ENCODE measurements around the gene HEPACAM2. TPM values are rescaled to one million over a fixed set of nuclear protein-coding genes. Genes with fewer than 3 reads are reported as not detected.

Gene HEPACAM2
- total RNA-seq, 1 experiment from 2014 or later: not detected

DNA sequence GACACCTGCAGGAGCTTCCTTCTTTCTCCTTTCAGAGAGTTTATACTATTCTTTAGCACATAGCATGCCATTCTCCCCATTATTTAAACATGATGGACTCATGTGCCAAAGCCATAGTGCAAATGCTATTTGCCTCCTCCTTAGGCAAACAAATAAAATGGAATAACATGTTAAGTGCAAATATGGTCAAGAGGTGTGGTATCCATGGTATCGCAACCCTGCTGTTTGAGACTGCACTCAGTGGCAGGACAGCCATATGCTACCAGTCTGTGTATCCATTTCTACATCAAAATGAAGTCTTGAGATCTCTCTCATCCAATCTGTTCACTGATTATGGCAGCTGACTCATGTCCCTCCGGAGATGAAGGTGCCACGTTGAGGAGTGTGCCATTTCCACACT, 22.8 kb downstream of the HEPACAM2 start:
- no peak overlapping the region for H2BK15ac ChIP-seq (ENCODE audit: low read depth, low read length)

More for the DNA sequence above, 22.8 kb downstream of the HEPACAM2 start:
- no peak overlapping the region for H2BK12ac ChIP-seq (ENCODE audit: insufficient read length, low read depth, low read length)
- H3K4ac ChIP-seq (ENCODE audit: low read depth, low read length): no peak overlapping the region
- H3K9me3 ChIP-seq (ENCODE audit: control insufficient read depth, low read depth, low read length): no peaks in the 10 kb centered on the region
- no peak overlapping the region for H2BK20ac ChIP-seq (ENCODE audit: low read depth, low read length, poor library complexity, severe bottlenecking)
- no peaks in the 10 kb centered on the region for H3K27me3 ChIP-seq (ENCODE audit: insufficient read depth, low read length)
- H3K4me1 ChIP-seq (ENCODE audit: insufficient read depth, low read length): no peaks in the 10 kb centered on the region
- H3K79me1 ChIP-seq (ENCODE audit: insufficient read depth, low read depth, low read length, poor library complexity, severe bottlenecking): no peaks in the 10 kb centered on the region
- no peak overlapping the region for H3K18ac ChIP-seq (ENCODE audit: insufficient read length, low read depth, low read length)
- Mint-ChIP-seq H3K4me1 (no peaks in the 10 kb centered on the region), H3K36me3 (ENCODE audit: insufficient read depth in 1 of 3, low read depth in 3 of 3) (no peaks in the 10 kb centered on the region), H3K4me3 (no peak overlapping the region), H3K27ac (no peak overlapping the region), H3K9me3 (no peaks in the 10 kb centered on the region), H3K27me3 (ENCODE audit: low read depth) (peaks cover 20% of the 10 kb centered on the region)
- H3K4me2 ChIP-seq (ENCODE audit: insufficient read depth, insufficient read length, low read length): no peak overlapping the region
- H3K23me2 ChIP-seq (ENCODE audit: insufficient read length, low read depth, low read length, poor library complexity, severe bottlenecking): no peaks in the 10 kb centered on the region
- no peak overlapping the region for H3K27ac ChIP-seq (ENCODE audit: insufficient read length, low read depth, low read length)
- H2AFZ ChIP-seq (ENCODE audit: low read length): no peak overlapping the region
- TF ChIP-seq, protein P1, sequence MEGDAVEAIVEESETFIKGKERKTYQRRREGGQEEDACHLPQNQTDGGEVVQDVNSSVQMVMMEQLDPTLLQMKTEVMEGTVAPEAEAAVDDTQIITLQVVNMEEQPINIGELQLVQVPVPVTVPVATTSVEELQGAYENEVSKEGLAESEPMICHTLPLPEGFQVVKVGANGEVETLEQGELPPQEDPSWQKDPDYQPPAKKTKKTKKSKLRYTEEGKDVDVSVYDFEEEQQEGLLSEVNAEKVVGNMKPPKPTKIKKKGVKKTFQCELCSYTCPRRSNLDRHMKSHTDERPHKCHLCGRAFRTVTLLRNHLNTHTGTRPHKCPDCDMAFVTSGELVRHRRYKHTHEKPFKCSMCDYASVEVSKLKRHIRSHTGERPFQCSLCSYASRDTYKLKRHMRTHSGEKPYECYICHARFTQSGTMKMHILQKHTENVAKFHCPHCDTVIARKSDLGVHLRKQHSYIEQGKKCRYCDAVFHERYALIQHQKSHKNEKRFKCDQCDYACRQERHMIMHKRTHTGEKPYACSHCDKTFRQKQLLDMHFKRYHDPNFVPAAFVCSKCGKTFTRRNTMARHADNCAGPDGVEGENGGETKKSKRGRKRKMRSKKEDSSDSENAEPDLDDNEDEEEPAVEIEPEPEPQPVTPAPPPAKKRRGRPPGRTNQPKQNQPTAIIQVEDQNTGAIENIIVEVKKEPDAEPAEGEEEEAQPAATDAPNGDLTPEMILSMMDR (conservative IDR thresholded peaks at IDR 0.05): no peak
- H3K14ac ChIP-seq (ENCODE audit: insufficient read depth, low read length): no peak overlapping the region
- no CpG with 5 or more reads among the region's 3 CpGs for WGBS (ENCODE audit: extremely low coverage, insufficient read length, low lambda C conversion rate)
- no peaks in the 10 kb centered on the region for H4K20me1 ChIP-seq (ENCODE audit: control insufficient read depth, insufficient read depth, insufficient read length)
- no peak overlapping the region for H3K9ac ChIP-seq (ENCODE audit: extremely low read depth, insufficient read length, low read length)
- no peak for DNase-seq
- H4K8ac ChIP-seq (replicated peaks; ENCODE audit: insufficient read length, low read depth, low read length): no peak overlapping the region
- no peak overlapping the region for H2AK5ac ChIP-seq (ENCODE audit: insufficient read length, low read length)
- no peak overlapping the region for H4K5ac ChIP-seq (ENCODE audit: insufficient read length, low read depth, low read length)
- no peak overlapping the region for H3K23ac ChIP-seq (ENCODE audit: insufficient read length, low read depth, low read length)
- H2BK120ac ChIP-seq (ENCODE audit: low read depth, low read length, poor library complexity, severe bottlenecking): no peak overlapping the region
- no peak overlapping the region for H2BK5ac ChIP-seq (ENCODE audit: insufficient read length, low read length)
- H4K91ac ChIP-seq (ENCODE audit: insufficient read length, low read depth, low read length): no peak overlapping the region
- H3K79me2 ChIP-seq (ENCODE audit: insufficient read depth, low read length): no peaks in the 10 kb centered on the region
- H3K56ac ChIP-seq (ENCODE audit: insufficient read length, low read depth, low read length): no peak overlapping the region
- no peak overlapping the region for H3T11ph ChIP-seq (ENCODE audit: low read length)
